NCI-H2029 (cell line): Measurements from ENCODE around the gene RYR3.

Source experiments
- DNase-seq: peaks from one replicate; lab custom pipeline; 2025; lab: John Stamatoyannopoulos, UW

RYR3 gene

DNA sequence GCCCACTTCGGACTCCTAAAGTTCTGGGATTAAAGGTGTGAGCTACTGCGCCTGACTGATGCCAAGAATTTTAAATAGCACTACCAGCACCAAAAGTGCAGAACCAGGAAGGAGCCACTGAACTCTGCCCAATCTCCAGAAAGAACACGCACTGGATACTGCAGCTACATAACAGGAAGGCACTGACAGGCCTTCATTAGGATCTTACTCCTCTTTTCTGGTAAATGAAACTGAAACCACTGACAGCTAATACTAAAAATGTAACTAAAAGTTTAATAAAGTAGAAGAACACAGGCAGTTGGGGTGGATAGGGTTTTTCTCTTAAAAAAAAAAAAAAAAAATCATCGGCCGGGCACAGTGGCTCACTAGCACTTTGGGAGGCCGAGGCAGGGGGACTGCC, 583.4 kb downstream of the RYR3 start:
- no peak for DNase-seq

DNA sequence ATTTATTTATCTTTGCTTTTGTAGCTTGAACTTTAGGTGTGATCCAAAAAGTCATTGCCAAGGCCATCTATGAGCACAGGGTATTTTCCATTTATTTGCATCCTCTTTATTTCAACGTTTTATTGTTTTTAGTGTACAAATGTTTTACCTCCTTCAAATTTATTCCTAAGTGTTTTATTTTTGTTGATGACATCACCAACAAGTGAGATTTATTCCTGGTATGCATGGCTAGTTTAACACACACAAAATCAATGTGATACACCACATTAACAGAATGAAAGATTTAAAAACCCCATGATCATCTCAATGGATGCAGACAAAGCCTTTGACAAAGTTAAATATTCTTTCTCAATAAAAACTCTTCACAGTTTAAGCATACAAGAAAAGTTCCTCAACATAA, 591.3 kb downstream of the RYR3 start:
- DNase-seq, result no peak

DNA sequence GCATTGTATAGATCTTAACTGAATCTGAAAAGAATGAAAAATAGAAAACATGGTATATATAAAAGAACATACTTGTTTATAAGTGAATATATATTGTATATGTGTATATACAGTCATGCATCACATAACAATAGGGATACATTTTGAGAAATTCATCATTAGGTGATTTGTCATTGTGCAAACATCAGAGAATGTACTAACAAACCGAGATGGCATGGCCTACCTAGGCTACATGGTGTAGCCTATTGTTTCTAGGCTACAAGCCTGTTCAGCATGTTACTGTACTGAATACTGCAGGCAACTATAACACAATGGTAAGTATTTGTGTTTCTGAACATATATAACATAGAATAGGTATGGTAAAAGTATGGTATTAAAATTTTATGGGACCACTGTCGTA, 592.9 kb downstream of the RYR3 start:
- no peak for DNase-seq

DNA sequence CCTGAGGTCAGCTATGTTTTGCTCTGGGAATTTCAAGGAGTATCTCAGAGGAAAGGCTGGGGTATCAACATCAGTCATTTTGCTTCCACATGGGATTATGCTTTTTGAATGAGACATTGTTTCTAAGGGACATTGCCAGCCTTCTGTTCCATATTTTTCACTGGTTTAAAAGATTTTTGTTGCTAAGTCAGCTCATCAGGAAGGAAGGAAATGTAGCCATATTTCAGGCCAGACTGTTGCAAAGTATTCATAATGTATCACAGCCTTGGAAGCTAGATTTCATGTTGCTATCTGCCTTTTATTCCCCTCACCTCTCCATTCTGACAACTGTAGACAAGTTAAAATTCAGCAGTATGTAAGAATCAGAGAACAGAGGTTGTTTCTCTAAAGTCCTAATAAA, 596.6 kb downstream of the RYR3 start:
- DNase-seq, result no peak

DNA sequence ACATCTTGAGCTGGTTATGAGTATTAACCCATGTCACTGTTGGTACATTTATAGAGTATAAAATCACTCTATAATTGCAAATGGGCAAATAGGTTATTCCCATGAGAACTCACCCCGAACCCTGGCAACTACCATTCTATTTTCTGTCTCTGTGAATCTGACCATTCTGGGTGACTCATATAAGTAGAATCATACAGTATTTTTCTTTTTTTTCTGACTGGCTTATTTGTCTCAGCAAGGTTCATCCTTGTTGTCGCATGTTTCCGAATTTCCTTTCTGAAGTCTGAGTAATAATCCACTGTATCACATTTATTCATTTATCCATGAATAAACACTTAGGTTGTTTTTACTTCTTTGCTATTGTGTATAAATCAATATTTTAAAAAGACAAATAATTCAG, 597.6 kb downstream of the RYR3 start:
- no peak for DNase-seq

DNA sequence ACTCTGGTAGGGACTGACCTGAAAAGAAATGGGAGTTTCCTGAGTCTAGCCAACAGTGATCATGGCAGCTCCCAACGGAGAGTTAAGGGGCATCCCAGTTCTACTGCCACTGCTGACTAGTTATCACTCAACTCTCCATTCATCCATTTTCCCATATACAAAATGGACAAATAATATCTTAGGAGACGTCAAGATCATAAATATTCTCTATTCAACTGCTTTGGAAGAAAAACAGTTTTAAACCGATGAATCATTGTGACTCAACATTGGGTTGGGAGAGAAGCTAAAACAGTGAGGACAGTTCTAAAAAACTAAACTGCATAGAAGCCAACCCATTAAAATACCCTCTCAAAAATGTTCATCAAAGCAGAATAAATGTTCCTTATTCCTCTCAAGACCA, 600.0 kb downstream of the RYR3 start:
- DNase-seq, result no peak

DNA sequence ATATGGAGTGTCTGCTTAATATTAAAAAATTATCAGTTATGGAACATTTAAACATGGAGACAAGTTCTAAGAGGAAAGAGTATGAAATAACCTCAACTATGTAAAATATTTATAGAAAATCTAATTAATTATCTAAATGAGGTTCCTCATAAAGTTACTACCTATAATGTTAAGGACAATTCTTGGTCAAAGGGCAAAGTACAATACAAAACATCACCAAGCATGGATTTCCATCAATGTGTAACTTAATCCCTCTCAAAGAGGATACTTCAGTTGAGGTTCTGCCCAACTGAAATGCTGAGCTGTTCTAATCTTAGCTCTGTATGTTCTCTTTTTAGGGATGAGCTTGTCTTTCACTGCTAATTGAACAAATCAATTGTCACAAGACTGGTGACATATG, 601.6 kb downstream of the RYR3 start:
- no peak for DNase-seq

DNA sequence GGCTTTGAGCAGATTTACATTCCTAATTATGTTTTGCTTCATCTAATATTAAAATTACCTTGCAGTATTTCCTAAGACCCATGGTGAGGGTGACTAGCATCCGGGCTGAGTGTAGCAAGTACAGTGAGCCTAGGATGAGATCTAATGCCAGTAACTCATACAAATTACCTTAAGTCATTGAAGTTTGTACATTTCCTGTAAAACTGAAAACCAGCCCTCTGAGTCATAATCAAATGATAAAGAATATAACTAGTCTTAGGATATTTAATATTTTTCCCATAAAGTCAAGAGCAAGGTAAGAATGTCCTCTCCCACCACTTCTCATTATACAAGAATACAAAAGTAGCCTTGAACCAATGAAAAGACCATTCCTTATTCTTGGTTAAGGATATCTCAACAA, 602.7 kb downstream of the RYR3 start:
- DNase-seq, result no peak
